ENCODE data around the gene DPP9.

DPP9 gene

DNA sequence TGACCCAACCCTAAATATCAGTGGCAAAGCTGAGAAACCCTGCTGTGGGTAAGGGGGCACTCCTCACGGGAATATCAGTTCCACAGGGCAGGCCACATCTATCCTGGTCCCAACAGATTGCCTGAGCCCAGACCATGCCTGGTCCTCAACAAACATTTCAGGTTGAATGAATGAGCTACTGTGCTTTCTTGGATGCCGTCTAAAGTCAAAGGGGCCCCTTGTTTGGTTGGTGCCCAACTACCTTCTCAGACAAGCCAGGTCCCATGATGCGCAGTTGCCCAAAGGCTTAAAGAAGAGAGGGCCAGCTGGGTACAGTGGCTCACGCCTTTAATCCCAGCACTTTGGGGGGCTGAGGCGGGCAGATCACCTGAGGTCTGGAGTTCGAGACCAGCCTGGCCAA lies 2.4 kb downstream of the DPP9 start:
- TF ChIP-seq, protein P1, sequence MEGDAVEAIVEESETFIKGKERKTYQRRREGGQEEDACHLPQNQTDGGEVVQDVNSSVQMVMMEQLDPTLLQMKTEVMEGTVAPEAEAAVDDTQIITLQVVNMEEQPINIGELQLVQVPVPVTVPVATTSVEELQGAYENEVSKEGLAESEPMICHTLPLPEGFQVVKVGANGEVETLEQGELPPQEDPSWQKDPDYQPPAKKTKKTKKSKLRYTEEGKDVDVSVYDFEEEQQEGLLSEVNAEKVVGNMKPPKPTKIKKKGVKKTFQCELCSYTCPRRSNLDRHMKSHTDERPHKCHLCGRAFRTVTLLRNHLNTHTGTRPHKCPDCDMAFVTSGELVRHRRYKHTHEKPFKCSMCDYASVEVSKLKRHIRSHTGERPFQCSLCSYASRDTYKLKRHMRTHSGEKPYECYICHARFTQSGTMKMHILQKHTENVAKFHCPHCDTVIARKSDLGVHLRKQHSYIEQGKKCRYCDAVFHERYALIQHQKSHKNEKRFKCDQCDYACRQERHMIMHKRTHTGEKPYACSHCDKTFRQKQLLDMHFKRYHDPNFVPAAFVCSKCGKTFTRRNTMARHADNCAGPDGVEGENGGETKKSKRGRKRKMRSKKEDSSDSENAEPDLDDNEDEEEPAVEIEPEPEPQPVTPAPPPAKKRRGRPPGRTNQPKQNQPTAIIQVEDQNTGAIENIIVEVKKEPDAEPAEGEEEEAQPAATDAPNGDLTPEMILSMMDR (IDR thresholded peaks at IDR 0.05; ENCODE audit: low read depth, low read length) = no peak
- H3K9me3 ChIP-seq = no peaks in the 10 kb centered on the region
- no peak for DNase-seq
- H3K27me3 ChIP-seq = no peaks in the 10 kb centered on the region
- H3K36me3 ChIP-seq = peaks cover 45% of the 10 kb centered on the region
- 0 out of 2 replicates have a peak, but pooled peaks cover 2% of the 10 kb centered on the region for H3K4me1 ChIP-seq
- no peak overlapping the region for H3K4me3 ChIP-seq (ENCODE audit: low read depth, low read length)

DNA sequence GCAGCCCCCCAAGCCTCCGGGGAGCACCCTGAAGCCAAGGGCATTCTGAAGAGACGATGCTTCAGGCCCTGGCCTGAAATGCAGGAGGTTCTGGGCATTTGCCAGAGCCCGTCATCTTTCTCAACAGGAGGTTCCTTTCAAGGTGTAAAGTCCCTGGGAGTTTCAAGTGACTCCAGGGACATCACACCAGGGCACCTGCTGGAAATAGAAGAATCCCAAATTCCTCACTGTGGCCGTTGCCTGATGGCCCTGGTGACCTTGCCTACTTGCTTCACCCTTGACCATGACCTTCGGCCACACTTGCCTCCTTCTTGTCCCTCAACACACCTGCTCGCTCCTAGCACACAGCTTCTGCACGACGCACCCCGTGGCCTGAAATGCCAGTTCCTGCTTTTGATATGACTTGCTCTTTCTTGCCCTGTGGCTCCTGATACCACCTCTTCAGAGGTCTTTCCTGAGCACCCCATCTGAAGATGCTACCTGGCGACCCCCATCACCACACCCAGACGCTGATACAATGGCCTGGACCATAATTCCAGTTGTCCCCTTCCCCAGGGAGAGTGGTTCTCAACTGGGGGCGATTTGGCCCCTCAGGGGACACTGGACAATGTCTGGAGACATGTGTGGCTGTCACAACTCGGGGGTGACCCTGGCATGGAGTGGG lies 3.5 kb downstream of the DPP9 start:
- no peak overlapping the region for H3K4me3 ChIP-seq (ENCODE audit: low read depth, low read length)
- no peak for DNase-seq
- H3K27me3 ChIP-seq = no peaks in the 10 kb centered on the region
- H3K9me3 ChIP-seq = no peaks in the 10 kb centered on the region
- H3K4me1 ChIP-seq = 0 out of 2 replicates have a peak, but pooled peaks cover 2% of the 10 kb centered on the region
- TF ChIP-seq, protein P1 (IDR thresholded peaks at IDR 0.05; ENCODE audit: low read depth, low read length) = no peak
- H3K36me3 ChIP-seq = peaks cover 55% of the 10 kb centered on the region

DNA sequence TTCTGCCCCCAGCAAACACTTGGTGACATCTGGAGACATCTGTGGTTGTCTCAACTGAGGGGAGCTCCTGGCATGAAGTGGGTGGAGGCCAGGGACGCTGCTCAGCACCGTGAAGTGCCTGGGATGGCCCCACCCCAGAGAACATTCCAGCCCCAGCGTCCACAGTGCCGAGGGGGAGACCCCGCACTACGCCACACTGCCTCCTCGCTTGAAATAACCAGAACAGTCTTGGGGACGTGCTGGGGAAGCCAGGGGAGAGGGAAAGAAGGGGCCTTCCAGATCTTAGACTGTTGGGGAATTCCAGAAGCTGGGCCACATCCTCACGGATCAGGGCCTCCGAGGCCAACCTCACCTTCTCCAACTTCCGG lies 4.2 kb downstream of the DPP9 start:
- Histone ChIP-seq H3K27me3 (no peaks in the 10 kb centered on the region), H3K36me3 (peaks cover 58% of the 10 kb centered on the region), H3K9me3 (no peaks in the 10 kb centered on the region), H3K4me3 (ENCODE audit: low read depth, low read length) (no peak overlapping the region), H3K4me1 (0 out of 2 replicates have a peak, but pooled peaks cover 2% of the 10 kb centered on the region)
- TF ChIP-seq, protein P1 (IDR thresholded peaks at IDR 0.05; ENCODE audit: low read depth, low read length) = no peak
- no peak for DNase-seq

DNA sequence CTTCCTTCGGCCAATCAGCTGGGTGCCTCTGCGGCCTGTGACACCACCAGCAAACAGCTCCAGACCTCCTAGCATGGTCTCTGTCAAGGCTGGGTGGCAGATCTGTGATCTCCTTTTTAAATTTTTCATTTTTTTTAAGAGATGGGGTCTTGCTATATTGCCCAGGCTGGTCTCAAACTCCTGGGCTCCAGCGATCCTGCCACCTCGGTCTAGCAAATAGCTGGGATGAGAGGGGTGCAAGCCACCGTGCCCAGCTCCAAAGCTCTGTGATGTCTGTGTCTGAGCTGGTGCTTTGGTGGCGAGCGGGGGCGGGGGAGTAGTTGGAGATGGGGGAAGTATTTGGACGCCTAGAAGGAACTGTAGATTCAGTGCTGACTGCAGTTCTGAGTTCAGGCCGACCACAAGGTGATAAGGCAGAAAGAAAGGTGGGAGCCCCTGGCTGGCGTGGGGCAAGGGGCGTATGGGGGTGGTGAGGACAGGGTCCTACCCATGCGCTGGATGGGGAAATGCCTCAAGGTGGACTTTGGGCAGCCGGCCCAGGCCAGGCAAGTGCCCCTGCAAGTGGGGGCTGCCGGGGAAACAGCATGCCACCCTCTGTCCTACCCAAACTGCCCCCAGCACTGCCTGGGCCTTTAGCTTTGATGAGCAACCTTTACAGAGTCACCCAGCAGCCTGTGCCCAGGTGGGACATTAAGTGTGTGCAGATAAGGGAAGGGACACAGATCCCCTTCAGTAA lies 5.5 kb downstream of the DPP9 start:
- no peak overlapping the region for H3K4me3 ChIP-seq (ENCODE audit: low read depth, low read length)
- H3K4me1 ChIP-seq = 0 out of 2 replicates have a peak, but pooled peaks cover 2% of the 10 kb centered on the region
- DNase-seq = no peak
- H3K9me3 ChIP-seq = no peaks in the 10 kb centered on the region
- H3K36me3 ChIP-seq = peaks cover 72% of the 10 kb centered on the region
- TF ChIP-seq, protein P1 (IDR thresholded peaks at IDR 0.05; ENCODE audit: low read depth, low read length) = no peak
- H3K27me3 ChIP-seq = no peaks in the 10 kb centered on the region

DNA sequence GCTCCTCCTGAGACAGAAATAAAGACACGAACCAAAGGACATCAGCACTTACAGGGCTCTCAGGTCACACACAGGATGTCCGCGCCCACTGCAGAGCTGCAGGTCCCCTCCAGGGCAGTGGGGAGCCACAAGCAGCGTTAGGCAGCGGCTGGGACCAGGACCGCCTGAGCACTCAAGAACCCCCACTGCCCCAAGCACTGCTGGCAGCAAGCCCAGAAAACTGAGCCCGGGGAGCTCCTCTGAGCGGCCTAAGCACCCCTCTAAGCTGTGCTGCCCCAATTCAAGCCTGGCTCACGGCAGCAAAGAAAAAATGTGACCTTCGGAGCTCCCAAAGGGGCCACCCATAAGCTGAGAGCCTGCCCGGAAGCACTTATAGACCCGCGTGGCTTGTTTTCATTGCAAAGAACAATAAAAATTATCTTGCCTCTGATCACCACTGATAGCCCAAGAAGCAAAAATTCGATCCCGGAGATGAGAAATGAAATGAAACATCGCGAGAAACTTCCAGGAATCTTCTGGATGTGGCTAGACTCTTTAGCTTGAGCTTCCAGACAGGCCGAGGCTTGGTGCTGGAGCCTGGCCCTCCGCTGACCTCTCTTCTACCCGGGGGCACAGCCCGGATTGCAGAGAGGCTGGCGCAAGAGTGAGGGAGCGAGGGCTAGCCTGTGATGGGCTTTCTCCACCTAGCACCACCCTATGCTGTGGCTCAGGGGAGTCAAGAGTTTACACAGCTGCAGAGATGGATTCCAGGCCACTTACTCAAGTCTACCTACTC lies 6.3 kb downstream of the DPP9 start:
- no peak for DNase-seq
- Histone ChIP-seq H3K4me1 (no peaks in the 10 kb centered on the region), H3K4me3 (ENCODE audit: low read depth, low read length) (no peak overlapping the region), H3K27me3 (no peaks in the 10 kb centered on the region), H3K36me3 (peaks cover 79% of the 10 kb centered on the region), H3K9me3 (no peaks in the 10 kb centered on the region)
- TF ChIP-seq, protein P1 (IDR thresholded peaks at IDR 0.05; ENCODE audit: low read depth, low read length) = no peak
